ENCODE results near the gene ITIH6.
"Not testable (repeated sequence)": the region's sequence is repeated elsewhere in the genome, so short reads cannot be mapped to it uniquely, and the experiment has no call there.

The ITIH6 gene

GRCh38 chrX:54747733-54748393, 50.2 kb downstream of the ITIH6 start:
- TF ChIP-seq Cebpa-rat (IDR thresholded peaks at IDR 0.05), result no peak
- peaks cover 88 to 100% (median 98%) of the 10 kb centered on the region in 11 experiments for H3K27me3 ChIP-seq
- H3K4me2 ChIP-seq, result no peak overlapping the region
- no peak overlapping the region for H3K9ac ChIP-seq
- 0 out of 22 replicates have a peak, but pooled peaks cover 0 to 3% (median 0%) of the 10 kb centered on the region in 11 experiments for H3K9me3 ChIP-seq (replicated peaks in 1 of 11)
- H3K36me3 ChIP-seq, result no peaks in the 10 kb centered on the region
- H3K27ac ChIP-seq, result no peak overlapping the region
- H4K20me1 ChIP-seq, result no peaks in the 10 kb centered on the region; a peak in 1 of 22 replicates
- no peak overlapping the region for H3K4me3 ChIP-seq
- no peaks in the 10 kb centered on the region for H3K4me1 ChIP-seq

- no peak overlapping the region for H3K9ac ChIP-seq
- H3K4me1 ChIP-seq, result no peaks in the 10 kb centered on the region
- no peak overlapping the region for H3K4me2 ChIP-seq
- no peaks in the 10 kb centered on the region; a peak in 1 of 22 replicates for H4K20me1 ChIP-seq
- H3K36me3 ChIP-seq, result no peaks in the 10 kb centered on the region
- 0 out of 22 replicates have a peak, but pooled peaks cover 0 to 3% (median 0%) of the 10 kb centered on the region in 11 experiments for H3K9me3 ChIP-seq (replicated peaks in 1 of 11)
- peaks cover 82 to 99% (median 98%) of the 10 kb centered on the region in 11 experiments for H3K27me3 ChIP-seq
- no peak overlapping the region for H3K27ac ChIP-seq
- no peak overlapping the region for H3K4me3 ChIP-seq
- no peak for TF ChIP-seq Cebpa-rat (IDR thresholded peaks at IDR 0.05)
Measured at GRCh38 chrX:54746928-54747327, 51.1 kb downstream of the ITIH6 start.

- Histone ChIP-seq H3K27ac (no peak overlapping the region), H3K27me3 (peaks cover 70 to 99% (median 87%) of the 10 kb centered on the region in 11 experiments), H3K9me3 (replicated peaks in 1 of 11) (0 out of 22 replicates have a peak, but pooled peaks cover 0 to 3% (median 0%) of the 10 kb centered on the region in 11 experiments), H3K36me3 (no peaks in the 10 kb centered on the region), H3K9ac (no peak overlapping the region), H3K4me2 (no peak overlapping the region), H4K20me1 (no peaks in the 10 kb centered on the region), H3K4me1 (no peaks in the 10 kb centered on the region), H3K4me3 (no peak overlapping the region)
- TF ChIP-seq Cebpa-rat (IDR thresholded peaks at IDR 0.05), result no peak
Measured at GRCh38 chrX:54745676-54746075, 52.4 kb downstream of the ITIH6 start.

GRCh38 chrX:54738567-54738966, 59.5 kb downstream of the ITIH6 start:
- Histone ChIP-seq H3K27me3 (peaks cover 5 to 49% (median 32%) of the 10 kb centered on the region in 11 experiments; a peak in 20 of 22 replicates), H3K9me3 (replicated peaks in 1 of 11) (peaks cover 10 to 27% (median 18%) of the 10 kb centered on the region in 11 experiments; a peak in 20 of 22 replicates)
- not testable (repeated sequence) for H3K27ac ChIP-seq, H3K4me3 ChIP-seq, H3K9ac ChIP-seq, H4K20me1 ChIP-seq, H3K4me1 ChIP-seq, H3K4me2 ChIP-seq, H3K36me3 ChIP-seq

GRCh38 chrX:54736298-54736942, 61.6 kb downstream of the ITIH6 start:
- not testable (repeated sequence) for H3K27ac ChIP-seq, H3K4me1 ChIP-seq, H3K36me3 ChIP-seq, H3K4me3 ChIP-seq, H4K20me1 ChIP-seq, H3K4me2 ChIP-seq, H3K9ac ChIP-seq
- peaks cover 10 to 27% (median 18%) of the 10 kb centered on the region in 11 experiments; a peak in 20 of 22 replicates for H3K9me3 ChIP-seq (replicated peaks in 1 of 11)
- peaks cover 0 to 28% (median 16%) of the 10 kb centered on the region in 11 experiments; a peak in 8 of 22 replicates for H3K27me3 ChIP-seq

GRCh38 chrX:54721424-54721823, 76.6 kb downstream of the ITIH6 start:
- no peaks in the 10 kb centered on the region for H3K4me1 ChIP-seq
- H3K9me3 ChIP-seq (replicated peaks in 1 of 11), result peaks cover 0 to 4% (median 0%) of the 10 kb centered on the region in 11 experiments; a peak in 3 of 22 replicates
- H3K9ac ChIP-seq, result no peak overlapping the region
- no peak for TF ChIP-seq Cebpa-rat (IDR thresholded peaks at IDR 0.05)
- no peak overlapping the region for H3K4me3 ChIP-seq
- no peaks in the 10 kb centered on the region; a peak in 1 of 22 replicates for H4K20me1 ChIP-seq
- H3K27me3 ChIP-seq, result peaks cover 30 to 56% (median 43%) of the 10 kb centered on the region in 11 experiments
- no peaks in the 10 kb centered on the region for H3K36me3 ChIP-seq
- H3K27ac ChIP-seq, result no peak overlapping the region
- H3K4me2 ChIP-seq, result no peak overlapping the region

- H3K9me3 ChIP-seq (replicated peaks in 1 of 11), result peaks cover 0 to 3% (median 0%) of the 10 kb centered on the region in 11 experiments; a peak in 2 of 22 replicates
- no peak overlapping the region for H3K4me2 ChIP-seq
- H3K36me3 ChIP-seq, result no peaks in the 10 kb centered on the region
- H3K27me3 ChIP-seq, result peaks cover 43 to 56% (median 53%) of the 10 kb centered on the region in 11 experiments
- no peaks in the 10 kb centered on the region for H4K20me1 ChIP-seq
- no peak overlapping the region for H3K4me3 ChIP-seq
- no peaks in the 10 kb centered on the region for H3K4me1 ChIP-seq
- no peak for TF ChIP-seq Cebpa-rat (IDR thresholded peaks at IDR 0.05)
- H3K9ac ChIP-seq, result no peak overlapping the region
- H3K27ac ChIP-seq, result no peak overlapping the region
Measured at GRCh38 chrX:54715621-54716020, 82.4 kb downstream of the ITIH6 start.

- no peaks in the 10 kb centered on the region for H3K4me1 ChIP-seq
- H3K9me3 ChIP-seq (replicated peaks in 1 of 11), result peaks cover 0 to 3% (median 0%) of the 10 kb centered on the region in 11 experiments; a peak in 2 of 22 replicates
- H3K4me3 ChIP-seq, result no peak overlapping the region
- no peak for TF ChIP-seq Cebpa-rat (IDR thresholded peaks at IDR 0.05)
- no peak overlapping the region for H3K4me2 ChIP-seq
- H3K27me3 ChIP-seq, result peaks cover 54 to 67% (median 64%) of the 10 kb centered on the region in 11 experiments
- no peaks in the 10 kb centered on the region; a peak in 2 of 22 replicates for H4K20me1 ChIP-seq
- no peaks in the 10 kb centered on the region for H3K36me3 ChIP-seq
- no peak overlapping the region for H3K27ac ChIP-seq
- no peak overlapping the region for H3K9ac ChIP-seq
Measured at GRCh38 chrX:54714424-54714823, 83.6 kb downstream of the ITIH6 start.

GRCh38 chrX:54711735-54712134, 86.3 kb downstream of the ITIH6 start:
- Histone ChIP-seq H3K27me3 (peaks cover 77 to 94% (median 88%) of the 10 kb centered on the region in 11 experiments), H4K20me1 (no peaks in the 10 kb centered on the region; a peak in 3 of 22 replicates), H3K9ac (no peak overlapping the region), H3K9me3 (replicated peaks in 1 of 11) (peaks cover 0 to 3% (median 0%) of the 10 kb centered on the region in 11 experiments; a peak in 2 of 22 replicates), H3K4me1 (no peaks in the 10 kb centered on the region), H3K4me2 (no peak overlapping the region), H3K36me3 (no peaks in the 10 kb centered on the region), H3K27ac (no peak overlapping the region), H3K4me3 (no peak overlapping the region)
- TF ChIP-seq Cebpa-rat (IDR thresholded peaks at IDR 0.05), result no peak
